AG04450 (cell line): ENCODE measurements around the gene PAX8. TPM values are rescaled to one million over a fixed set of nuclear protein-coding genes. Genes with fewer than 3 reads are reported as not detected.

Experiments used
- CTCF ChIA-PET: fragments of 300-600, 350-600 bp; formaldehyde crosslinking; extraction: SDS; loops from one replicate; lab custom pipeline; 2022; ENCODE audit warnings: antibody characterized with exemption, inconsistent platforms; lab: Charles Lee
- POLR2A ChIA-PET: fragments of 350-600 bp; formaldehyde crosslinking; extraction: SDS; loops from one replicate; lab custom pipeline; 2021; ENCODE audit warnings: antibody characterized with exemption, inconsistent platforms; lab: Yijun Ruan, JAX
- DNase-seq: peaks from one replicate; pipeline ENCODE4 v3.0.0-alpha.2; 2011; ENCODE audit warnings: low read depth, low spot score
- H3K27ac ChIP-seq: one replicate; pipeline ENCODE4 v1.5.1; 2012; ENCODE audit warnings: low read depth, low read length, control low read depth
- H3K27me3 ChIP-seq: one replicate; pipeline ENCODE4 v1.6.0; 2012; ENCODE audit warnings: low read length; ENCODE audit not compliant: control insufficient read depth, insufficient read depth
- H3K4me3 ChIP-seq: 2 replicates; pipeline ENCODE4 v1.5.1; 2011; ENCODE audit warnings: mild to moderate bottlenecking, low read depth, low read length, control low read depth
- H3K9me3 ChIP-seq: 2 replicates; pipeline ENCODE4 v1.5.1; 2012; ENCODE audit warnings: low read length; ENCODE audit not compliant: control insufficient read depth, insufficient read depth
- CTCF ChIP-seq: IDR thresholded peaks from 2 replicates; pipeline ENCODE4 v1.5.1; 2011; ENCODE audit warnings: low read depth, low read length, control low read depth, inconsistent platforms
- polyA plus RNA-seq: library from polyadenylated mRNA; depleted of rRNA; stranded (reverse); fragments of >200 nt; gene quantifications from 2 replicates; pipeline ENCODE4 v1.2.3, GENCODE V29; 2011

Gene PAX8
- polyA plus RNA-seq, 1 experiment: 1.2 TPM

- ChIA-PET POLR2A (interaction anchor here (0.6 kb wide), 2 partner anchors 30 to 65 kb away, joined by 4 to 12 read pairs; no protein-coding TSS in a partner anchor), CTCF (interaction anchor here (0.9 kb wide), 1 partner anchor 102 kb away, joined by 3 read pairs; no protein-coding TSS in a partner anchor)
- Histone ChIP-seq H3K27me3 (peaks cover 32% of the 10 kb centered on the region), H3K27ac (no peak overlapping the region), H3K4me3 (no peak overlapping the region), H3K9me3 (no peaks in the 10 kb centered on the region)
- TF ChIP-seq CTCF: no peak
- no peak for DNase-seq
Measured at GRCh38 chr2:113268621-113269360, 9.9 kb downstream of the PAX8 start.

GRCh38 chr2:113266431-113266830 lies 12.3 kb downstream of the PAX8 start:
- Histone ChIP-seq H3K27me3 (peaks cover 17% of the 10 kb centered on the region), H3K4me3 (no peak overlapping the region), H3K9me3 (no peaks in the 10 kb centered on the region), H3K27ac (no peak overlapping the region)
- CTCF ChIA-PET: interaction anchor here (0.7 to 1.5 kb wide), 6 partner anchors 9 to 129 kb away, joined by 3 to 5 read pairs (median 4); no protein-coding TSS in a partner anchor
- DNase-seq: no peak
- POLR2A ChIA-PET: no interaction called here
- no peak for TF ChIP-seq CTCF

- Histone ChIP-seq H3K9me3 (no peaks in the 10 kb centered on the region), H3K27ac (no peak overlapping the region), H3K27me3 (peaks cover 2% of the 10 kb centered on the region), H3K4me3 (no peak overlapping the region)
- DNase-seq: no peak
- TF ChIP-seq CTCF: no peak
- CTCF ChIA-PET: interaction anchor here (0.9 to 1.3 kb wide), 3 partner anchors 16 to 125 kb away, joined by 3 to 4 read pairs (median 3); no protein-coding TSS in a partner anchor
- POLR2A ChIA-PET: no interaction called here
Measured at GRCh38 chr2:113264713-113265403, 13.9 kb downstream of the PAX8 start.

GRCh38 chr2:113263546-113263945 lies 15.2 kb downstream of the PAX8 start:
- H3K4me3 ChIP-seq: no peak overlapping the region
- no peak overlapping the region for H3K27ac ChIP-seq
- H3K27me3 ChIP-seq: peaks cover 2% of the 10 kb centered on the region
- no peaks in the 10 kb centered on the region for H3K9me3 ChIP-seq
- no peak for TF ChIP-seq CTCF
- DNase-seq: no peak
- POLR2A ChIA-PET: no interaction called here
- CTCF ChIA-PET: no interaction called here
